GM19240 (cell line): ENCODE data around the gene PHTF1.

Source experiments
- DNase-seq: peaks from one replicate; pipeline ENCODE4 v3.0.0; 2011; ENCODE audit warnings: low spot score; ENCODE audit not compliant: insufficient read length

Gene PHTF1

DNA sequence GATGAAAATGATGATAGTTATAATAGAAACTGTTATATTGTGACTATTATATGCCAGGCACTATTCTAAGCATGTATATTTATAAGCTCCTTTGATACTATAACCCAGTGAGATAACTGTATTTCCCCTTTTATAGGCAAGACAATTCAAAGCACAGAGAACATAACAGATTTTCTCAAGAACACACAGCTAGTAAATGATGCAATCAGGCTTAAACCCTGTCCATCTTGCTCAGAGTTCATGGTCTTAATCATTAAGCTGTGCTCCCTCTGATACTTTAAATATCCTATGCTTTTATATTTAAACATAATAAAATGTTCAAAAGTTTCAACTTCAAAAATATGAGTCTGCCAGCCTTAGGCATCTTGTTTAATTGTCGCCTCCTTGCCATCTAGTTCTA, 88.6 kb downstream of the PHTF1 start:
- DNase-seq = no peak

DNA sequence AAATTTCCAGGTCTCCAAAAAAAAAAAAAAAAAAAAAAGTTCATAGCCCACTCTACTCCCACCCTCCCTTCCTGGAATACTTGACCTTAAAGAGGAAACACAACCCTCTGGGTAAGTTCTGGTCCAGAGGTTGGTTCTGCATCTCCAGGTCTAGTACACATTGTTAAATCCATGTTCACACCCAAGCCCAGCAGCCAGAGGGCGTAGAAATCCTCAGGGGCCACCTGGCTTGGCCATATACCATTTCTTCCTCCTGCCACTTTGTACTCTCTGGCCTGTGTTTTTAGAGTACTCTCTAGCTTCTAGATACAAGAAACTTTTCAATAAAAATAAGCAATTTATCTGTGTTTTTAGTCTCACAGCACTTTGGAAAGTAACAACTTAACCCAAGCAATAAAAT, 89.3 kb downstream of the PHTF1 start:
- no peak for DNase-seq

DNA sequence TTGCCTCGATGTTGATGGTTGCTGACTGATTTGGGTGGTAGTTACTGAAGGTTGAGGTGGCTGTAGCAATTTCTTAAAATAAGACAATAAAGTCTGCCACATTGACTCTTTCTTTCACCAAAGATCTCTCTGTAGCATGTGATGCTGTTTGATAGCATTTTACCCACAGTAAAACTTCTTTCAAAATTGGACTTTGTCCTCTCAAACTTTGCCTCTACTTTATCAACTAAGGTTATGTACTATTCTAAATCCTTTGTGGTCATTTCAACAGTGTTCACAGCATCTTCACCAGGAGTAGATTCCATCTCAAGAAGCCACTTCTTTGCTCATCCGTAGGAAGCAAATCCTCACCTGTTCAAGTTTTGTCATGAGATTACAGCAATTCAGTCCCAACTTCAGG, 93.2 kb downstream of the PHTF1 start:
- no peak for DNase-seq

DNA sequence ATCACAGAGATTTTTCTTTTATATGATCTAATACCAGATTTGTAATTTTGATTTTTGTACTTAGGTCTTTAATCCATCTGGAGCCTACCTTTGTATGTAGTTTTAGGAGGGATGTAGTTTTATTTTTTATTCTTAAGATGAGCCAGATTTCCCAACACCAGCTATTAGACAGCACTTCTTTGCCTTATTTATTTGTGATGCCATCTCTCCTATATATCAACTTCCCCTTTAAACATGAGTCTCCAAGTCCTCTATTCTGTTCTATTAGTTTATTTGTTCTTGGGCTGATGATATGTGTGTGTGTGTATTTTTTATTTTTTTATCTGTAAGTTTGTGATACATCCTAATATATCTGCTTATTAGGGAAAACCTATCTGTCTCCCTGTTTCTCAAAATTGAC, 94.2 kb downstream of the PHTF1 start:
- DNase-seq = no peak

DNA sequence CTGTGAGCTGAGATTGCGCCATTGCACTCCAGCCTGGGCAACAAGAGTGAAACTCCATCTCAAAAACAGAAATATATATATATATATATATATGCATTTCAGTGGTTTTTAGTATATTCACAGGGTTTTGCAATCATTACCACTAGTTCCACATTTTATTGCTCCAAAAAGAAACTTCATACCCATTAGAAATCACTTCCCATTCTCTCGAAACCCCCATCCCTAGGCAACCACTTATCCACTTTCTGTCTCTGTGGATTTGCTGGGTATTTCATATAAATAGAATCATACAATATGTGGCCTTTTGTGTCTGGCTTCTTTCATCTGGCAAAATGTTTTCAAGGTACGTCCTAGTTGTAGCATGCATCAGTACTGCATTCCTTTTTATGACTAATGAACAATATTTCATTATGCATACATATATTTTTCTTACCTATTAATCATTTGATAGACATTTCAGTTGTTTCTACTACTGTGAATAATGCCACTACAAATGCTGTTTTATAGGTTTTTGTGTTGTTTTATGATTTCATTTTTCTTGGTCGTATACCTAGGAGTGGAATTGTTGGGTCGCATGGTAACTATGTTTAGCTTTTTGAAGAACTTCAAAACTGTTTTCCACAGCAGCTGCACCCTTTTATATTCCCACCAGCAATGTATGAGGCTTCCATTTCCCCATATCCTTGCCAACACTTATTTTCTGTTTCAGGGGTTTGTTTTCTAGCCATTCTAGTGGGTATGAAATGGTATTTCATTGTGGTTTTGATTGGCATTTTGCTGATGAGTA, 95.9 kb downstream of the PHTF1 start:
- no peak for DNase-seq

DNA sequence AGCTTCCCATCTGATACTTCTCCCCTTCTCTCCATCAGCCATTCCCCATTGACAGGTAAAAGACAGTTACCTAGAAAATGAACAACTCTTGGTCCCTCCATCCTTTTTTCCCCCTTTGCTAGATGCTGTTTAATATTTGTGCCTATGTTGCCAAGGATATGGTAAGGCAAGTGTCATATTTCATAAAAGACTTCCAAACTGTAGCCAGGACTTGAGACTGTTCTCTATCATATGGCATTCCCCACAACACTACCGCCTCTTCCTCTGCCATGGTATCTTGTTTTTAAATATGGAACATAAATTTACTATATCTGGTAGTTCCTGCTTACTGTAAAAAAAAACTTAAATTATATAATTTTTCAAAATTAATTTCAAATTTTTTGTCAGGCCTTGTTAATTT, 97.2 kb downstream of the PHTF1 start:
- no peak for DNase-seq

DNA sequence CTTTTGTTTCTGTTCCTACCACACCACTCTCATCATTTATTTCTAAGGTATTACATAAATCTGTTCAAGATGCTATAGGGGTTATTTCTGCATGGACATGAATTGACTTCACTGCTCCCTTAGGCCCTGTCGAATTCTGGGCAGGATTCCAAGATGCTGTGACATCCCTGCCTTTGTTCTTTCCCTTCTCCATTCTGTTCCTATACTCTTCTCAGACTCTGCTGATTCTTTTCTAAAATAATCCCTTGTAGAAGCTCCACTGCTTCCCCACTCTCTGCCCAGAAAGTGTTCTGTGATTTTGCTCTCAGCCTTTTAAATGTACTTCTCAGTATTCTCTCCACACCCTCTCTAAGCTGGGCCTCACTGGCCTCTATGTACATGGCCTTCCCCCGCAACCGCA, 99.2 kb downstream of the PHTF1 start:
- no peak for DNase-seq

DNA sequence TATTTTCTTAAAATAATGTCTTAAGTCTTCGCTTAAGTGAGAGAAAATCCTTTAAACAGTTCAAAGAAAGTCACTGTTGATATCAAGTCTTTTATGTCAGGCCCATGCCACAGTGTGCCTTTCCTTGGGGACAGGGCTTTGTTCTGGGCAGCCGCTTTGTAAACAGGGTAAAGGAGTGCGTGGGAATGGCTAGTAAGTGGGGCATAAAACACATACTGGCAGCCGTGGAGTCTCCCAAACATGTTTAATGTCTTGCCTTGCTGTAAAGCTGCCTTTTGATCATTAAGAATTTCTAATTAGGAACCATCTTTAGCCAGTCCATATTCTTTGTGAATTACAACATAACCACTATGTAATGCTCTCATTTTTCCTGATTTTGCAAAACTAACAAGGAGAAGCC, 99.7 kb downstream of the PHTF1 start:
- DNase-seq = no peak

DNA sequence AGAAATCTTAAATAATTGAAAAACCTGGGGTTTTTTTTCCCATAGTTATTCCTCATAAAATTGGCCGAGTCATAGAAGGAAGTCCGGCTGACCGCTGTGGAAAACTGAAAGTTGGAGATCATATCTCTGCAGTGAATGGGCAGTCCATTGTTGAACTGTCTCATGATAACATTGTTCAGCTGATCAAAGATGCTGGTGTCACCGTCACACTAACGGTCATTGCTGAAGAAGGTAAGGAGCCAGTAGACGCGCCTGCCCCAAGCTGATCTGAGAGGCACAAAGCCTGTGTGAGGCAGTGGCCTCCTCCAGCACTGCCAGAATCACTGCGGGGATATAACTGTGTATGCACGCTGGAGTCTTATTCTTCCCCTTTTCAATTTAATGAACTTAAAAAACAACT, 100.3 kb downstream of the PHTF1 start:
- no peak for DNase-seq

DNA sequence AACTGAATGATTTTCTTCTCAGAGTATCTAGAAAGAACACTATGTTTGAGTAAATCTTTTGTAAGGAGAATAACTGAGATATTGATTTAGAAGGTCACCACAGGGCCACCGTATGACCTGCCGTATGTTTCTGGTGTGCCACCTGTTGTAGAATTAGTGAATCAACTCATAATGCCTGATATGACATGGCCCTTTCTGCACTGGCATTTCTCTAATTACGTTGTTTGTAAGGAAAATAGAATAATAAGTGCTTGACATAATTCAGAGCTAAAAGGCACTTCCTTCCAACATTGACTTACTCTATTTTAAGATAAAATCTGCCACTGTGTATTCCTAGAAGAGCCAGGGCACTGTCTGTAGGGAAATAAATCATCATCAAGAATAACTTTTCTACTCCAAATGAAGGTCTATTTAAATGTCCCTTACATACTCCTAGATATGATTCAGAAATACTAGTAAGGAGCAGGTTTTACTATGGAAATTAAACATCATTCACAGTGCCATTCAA, 101.7 kb downstream of the PHTF1 start:
- no peak for DNase-seq

DNA sequence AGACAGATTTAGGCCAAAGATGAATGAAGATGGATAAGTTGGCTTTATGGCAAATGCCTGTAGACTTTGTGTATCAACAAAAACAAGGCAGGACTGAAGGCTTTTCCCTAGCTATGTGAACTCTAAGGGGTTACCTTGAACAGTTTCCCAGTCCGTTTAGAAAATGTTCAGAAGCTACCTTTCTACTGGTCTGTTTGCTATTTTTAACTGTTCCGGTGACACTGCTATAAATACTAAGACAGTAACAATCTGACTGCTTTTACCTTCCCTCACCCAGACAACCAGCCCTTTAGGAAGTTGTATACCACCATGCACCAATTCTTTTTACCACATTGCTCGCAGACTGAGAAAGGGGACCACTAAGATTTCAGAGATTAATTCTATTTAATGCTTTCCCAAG, 102.2 kb downstream of the PHTF1 start:
- no peak for DNase-seq

DNA sequence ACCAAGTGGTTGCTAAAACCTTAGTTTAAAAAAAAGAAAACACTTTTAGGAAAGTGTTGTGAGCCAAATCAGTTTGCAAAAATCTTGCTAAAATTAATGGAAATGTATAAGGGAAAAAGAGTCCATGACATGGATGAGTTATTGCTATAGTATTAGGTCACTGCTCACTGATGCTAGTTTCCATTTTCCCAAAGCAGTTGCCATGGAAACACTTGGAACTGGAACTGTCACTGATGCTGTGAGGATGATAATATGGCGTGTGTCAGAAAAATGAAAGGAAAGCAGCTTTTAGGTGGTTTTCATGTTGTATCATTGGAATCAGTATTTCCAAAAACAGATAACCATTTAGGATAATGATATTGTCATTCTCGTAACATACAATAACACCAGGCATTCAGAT, 104.4 kb downstream of the PHTF1 start:
- no peak for DNase-seq

DNA sequence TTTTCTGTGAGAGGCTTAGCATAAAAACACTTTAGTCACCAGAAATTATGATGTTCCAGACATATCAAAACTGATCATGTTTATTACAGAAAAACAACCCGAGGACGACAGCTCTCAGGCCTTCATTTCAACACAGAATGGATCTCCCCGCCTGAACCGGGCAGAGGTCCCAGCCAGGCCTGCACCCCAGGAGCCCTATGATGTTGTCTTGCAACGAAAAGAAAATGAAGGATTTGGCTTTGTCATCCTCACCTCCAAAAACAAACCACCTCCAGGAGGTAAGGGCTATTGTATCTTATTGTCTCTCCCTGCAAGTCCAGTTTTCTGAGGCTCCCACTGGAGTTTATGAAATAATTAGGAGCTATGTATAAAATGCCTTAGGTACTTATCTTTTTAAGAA, 105.5 kb downstream of the PHTF1 start:
- DNase-seq = no peak

DNA sequence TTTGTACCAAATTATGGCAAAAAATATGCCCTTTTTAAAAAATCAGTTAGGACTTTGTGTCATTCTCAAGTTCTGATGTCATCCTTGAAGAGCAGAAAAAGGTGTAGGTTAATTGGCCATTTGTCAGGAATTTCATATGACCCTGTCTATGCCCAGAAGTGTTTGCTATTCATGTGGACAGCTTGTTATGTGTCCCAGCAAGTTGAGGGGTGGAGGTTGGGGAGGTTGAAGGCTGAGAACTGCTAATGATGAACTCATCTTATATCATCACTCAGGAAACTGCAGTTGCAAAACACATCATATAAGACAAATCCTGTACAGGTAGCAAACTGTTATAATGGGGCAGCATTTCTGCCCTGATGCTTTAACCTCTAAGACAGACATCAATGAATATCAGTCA, 106.5 kb downstream of the PHTF1 start:
- DNase-seq = no peak

DNA sequence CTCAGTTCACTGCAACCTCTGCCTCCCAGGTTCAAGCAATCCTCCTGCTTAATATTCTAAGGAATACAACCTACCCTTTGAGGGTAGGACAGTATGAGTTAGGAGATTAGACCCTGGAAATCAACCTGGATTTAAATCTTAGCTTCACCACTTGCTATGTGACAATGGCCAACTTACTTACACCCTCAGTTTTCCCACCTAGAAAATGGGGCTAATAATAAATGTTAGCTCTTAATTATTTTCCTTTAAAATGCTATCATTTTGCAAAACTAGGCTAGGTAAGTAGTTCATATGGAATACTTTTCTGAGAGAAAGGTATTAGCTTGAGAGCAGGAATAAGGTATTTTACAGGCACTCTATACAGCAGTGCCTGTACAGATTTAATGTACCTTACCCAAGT, 110.8 kb downstream of the PHTF1 start:
- no peak for DNase-seq

DNA sequence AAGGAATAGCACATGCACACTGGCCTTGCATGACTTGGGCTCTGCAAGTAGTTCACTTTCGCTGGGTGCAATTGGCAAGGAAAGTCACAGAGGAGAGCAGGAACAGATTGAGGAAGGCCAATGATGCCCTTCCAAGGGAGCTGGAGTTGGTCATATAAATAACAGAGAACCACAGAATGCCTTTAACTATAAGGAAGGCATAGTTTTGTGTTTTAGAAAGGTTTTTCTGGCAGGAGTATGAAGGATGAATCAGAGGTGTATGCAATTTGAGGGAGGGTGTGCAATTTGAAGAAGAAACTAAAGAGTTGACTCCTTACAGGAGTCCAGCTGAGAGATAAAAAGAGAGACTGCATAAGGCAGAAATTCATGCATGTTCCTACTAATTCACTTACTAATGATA, 112.1 kb downstream of the PHTF1 start:
- DNase-seq = no peak
